KOPT-K1 (cell line): ENCODE data around the gene CRIP3.

ENCODE experiments used
- H3K27ac ChIP-seq: fragments of 200-600 bp; sonication (generic); 2 replicates; pipeline ENCODE4 v1.5.1; 2016; ENCODE audit warnings: antibody characterized with exemption, mild to moderate bottlenecking, low read depth, low read length; ENCODE audit not compliant: poor library complexity, severe bottlenecking
- H3K36me3 ChIP-seq: fragments of 200-600 bp; sonication (generic); 2 replicates; pipeline ENCODE4 v1.5.1; 2017; ENCODE audit warnings: antibody characterized with exemption, mild to moderate bottlenecking, low read length, moderate library complexity; ENCODE audit not compliant: insufficient read depth
- H3K9me3 ChIP-seq: fragments of 200-600 bp; sonication (generic); 2 replicates; pipeline ENCODE4 v1.5.1; 2017; ENCODE audit warnings: antibody characterized with exemption, low read length, mild to moderate bottlenecking; ENCODE audit not compliant: insufficient read depth, poor library complexity, severe bottlenecking

CRIP3 gene

GRCh38 chr6:43274916-43275597, 33.6 kb downstream of the CRIP3 start:
- no peaks in the 10 kb centered on the region for H3K36me3 ChIP-seq
- no peaks in the 10 kb centered on the region for H3K9me3 ChIP-seq
- no peak overlapping the region for H3K27ac ChIP-seq

GRCh38 chr6:43274127-43274915, 34.3 kb downstream of the CRIP3 start:
- Histone ChIP-seq H3K9me3 (no peaks in the 10 kb centered on the region), H3K27ac (no peak overlapping the region)

GRCh38 chr6:43273707-43274106, 34.9 kb downstream of the CRIP3 start:
- H3K36me3 ChIP-seq, result no peaks in the 10 kb centered on the region
- no peak overlapping the region for H3K27ac ChIP-seq
- H3K9me3 ChIP-seq, result no peaks in the 10 kb centered on the region

More at GRCh38 chr6:43274127-43274915, 34.3 kb downstream of the CRIP3 start:
- H3K36me3 ChIP-seq, result no peaks in the 10 kb centered on the region

DNA sequence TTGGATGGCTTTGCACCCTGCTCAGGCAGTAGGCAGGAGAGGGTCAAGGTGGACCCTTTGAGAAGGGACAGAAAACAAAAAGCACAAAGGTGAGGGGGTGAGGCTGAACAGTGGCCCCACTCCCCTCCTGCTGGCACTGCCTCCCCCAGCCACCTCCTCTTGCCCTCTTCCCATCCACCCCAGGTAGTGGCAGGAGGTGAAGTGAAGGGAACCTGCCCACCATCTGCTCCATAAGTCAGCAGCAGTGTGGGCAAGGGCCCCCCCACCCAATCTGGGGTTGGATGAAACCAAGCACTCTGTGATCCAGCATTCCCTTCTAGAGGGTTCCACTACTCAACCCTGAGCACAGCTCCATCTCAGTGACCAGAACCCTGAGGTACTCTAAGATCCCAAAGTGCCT, 36.7 kb downstream of the CRIP3 start:
- no peaks in the 10 kb centered on the region for H3K9me3 ChIP-seq

DNA sequence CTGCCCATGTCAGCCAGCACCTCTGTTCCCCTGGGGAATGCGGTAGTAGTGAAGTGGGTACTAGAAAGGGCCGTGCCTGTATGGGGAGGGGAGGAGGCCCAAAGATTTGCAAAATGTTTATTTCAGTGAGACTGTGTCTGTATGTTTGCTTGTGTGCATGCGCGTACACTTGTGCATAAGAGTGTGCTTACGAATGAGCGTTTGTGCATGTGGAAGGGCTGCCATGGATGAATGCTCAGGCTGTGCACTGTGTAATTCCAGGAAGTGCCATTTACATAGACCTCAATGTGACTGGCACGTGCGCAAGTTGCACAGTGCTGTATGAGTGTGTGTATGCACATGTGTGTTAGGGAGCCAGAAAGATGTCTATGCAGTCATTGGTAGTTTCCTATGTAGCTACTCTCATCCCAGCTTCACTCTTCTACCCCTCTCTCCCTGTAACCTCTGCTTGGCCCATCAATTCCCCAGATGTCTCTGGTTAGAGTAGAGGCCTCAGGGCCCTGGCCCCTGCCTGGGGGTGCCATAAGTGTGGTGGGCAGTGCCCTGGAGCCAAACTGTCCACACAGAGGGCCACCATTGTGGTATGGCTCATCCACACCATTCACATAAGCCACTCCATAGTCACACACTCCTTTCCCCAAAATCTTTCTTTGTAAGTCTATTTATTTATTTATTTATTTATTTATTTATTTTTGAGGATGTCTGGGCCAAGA, 37.4 kb downstream of the CRIP3 start:
- Histone ChIP-seq H3K9me3 (no peaks in the 10 kb centered on the region), H3K27ac (no peak overlapping the region), H3K36me3 (no peaks in the 10 kb centered on the region)

More for the DNA sequence above, 36.7 kb downstream of the CRIP3 start:
- no peaks in the 10 kb centered on the region for H3K36me3 ChIP-seq
- H3K27ac ChIP-seq, result no peak overlapping the region

DNA sequence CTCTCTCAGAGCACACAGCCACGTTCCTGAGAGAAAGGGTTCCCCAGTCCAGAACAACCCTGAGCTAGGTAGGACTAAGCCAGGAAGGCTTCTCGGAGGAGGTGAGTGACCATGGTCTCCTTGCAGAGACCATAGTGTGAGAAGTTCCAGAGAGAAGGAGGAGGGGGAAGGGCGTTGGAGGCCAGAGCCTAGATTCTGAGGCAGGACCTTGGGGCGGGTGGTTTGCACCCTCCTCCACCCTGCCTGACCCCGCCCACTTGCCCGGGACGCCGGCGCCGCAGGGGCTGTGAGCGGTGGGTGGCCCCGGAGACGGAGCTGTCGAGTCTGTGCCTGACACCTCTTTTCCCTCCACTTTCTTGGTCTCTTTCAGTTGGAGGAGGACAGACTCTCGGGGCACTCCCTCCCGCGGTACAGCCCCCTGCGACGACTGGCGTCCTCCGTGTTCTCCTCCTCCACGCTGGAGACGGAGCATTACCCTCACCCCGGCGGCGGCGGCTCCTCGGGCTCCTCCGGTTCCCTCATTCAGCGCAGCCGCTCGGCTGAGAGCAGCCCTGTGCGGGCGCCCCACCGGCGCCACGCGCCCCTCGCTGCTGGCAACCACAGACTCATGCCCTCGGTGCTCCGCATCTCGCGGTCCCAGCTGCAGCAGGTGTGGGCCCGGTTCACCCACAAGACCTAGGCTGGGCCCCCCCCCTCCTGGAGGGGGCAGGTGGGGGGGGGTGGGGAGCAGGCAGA, 39.2 kb downstream of the CRIP3 start:
- Histone ChIP-seq H3K9me3 (no peaks in the 10 kb centered on the region), H3K27ac (no peak overlapping the region), H3K36me3 (no peaks in the 10 kb centered on the region)

DNA sequence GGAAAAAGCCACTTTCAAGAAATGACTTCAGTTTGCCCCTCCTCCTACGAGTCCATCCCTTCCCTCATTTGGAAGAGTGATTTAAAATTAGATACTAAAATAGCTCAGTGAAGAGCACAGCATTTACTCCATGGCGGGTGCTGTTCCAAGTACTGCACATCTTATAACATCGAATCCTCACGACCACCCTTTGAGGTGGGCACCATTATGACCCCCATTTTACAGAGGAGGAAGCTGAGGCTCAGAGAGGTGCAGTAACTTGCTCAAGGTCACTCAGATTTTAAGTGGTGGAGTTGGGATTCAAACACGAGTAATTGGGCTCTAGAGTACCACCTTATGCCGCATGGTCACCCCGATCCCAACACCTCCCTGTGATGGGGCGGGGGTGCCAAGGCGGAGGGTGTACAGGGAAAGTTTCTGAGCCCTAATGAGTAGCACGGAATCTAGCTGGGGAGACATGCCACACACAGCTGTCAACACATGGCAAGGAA, 39.8 kb downstream of the CRIP3 start:
- Histone ChIP-seq H3K27ac (no peak overlapping the region), H3K9me3 (no peaks in the 10 kb centered on the region), H3K36me3 (no peaks in the 10 kb centered on the region)

DNA sequence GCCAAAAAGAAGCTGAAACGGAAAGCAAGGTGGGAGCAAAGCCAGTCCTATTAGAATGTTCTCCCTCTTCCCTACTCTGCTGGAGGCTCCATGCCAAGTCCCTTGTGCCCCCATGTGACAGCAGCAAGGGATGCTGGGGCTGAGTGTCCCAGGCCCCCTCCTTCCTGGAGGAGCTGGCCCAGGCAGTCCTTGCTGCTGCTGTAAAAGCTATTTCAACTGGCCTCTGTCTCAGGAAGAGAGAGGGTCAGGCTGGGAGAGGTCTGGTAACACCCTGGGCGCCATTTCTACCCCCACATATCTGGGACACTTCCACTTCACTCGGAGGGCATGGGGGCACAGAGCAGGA, 40.3 kb downstream of the CRIP3 start:
- H3K9me3 ChIP-seq, result no peaks in the 10 kb centered on the region
- H3K27ac ChIP-seq, result no peak overlapping the region
- H3K36me3 ChIP-seq, result no peaks in the 10 kb centered on the region

DNA sequence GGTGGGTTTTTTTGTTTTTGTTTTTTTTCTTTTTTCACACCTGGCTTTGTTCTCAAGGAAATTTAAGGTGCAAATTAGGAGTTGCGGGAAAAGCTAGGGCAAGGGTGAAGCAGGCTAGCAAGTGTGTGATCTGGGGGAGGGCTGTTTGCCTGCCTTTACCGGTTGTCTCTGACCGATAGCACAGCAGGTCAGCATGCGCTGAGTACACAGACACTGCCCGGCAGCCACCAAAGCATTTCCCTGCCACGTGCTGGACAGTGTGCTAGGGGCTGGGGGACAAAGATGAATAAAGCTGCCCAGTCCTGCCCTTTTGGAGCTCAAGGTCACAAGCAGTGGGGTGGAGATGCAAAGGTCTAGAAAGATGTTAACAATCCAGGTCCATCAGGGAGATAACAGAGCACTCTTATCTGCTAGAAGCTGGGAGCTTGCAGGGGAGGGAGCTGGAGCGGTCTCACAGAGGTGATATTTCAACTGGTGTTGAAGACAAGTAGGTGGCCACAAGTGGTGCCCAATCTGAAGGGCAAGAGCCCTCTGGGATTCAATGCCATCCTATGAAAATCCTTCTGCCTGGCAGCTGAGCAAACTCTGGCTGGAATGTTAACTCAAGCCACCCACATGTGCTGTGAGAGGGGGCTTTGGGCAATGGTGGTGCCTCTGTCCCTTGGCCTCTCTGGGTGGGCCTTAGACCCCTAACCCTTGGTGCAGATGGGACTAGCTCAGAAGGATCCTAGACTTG, 40.8 kb downstream of the CRIP3 start:
- H3K36me3 ChIP-seq, result no peaks in the 10 kb centered on the region
- H3K27ac ChIP-seq, result no peak overlapping the region
- no peaks in the 10 kb centered on the region for H3K9me3 ChIP-seq

DNA sequence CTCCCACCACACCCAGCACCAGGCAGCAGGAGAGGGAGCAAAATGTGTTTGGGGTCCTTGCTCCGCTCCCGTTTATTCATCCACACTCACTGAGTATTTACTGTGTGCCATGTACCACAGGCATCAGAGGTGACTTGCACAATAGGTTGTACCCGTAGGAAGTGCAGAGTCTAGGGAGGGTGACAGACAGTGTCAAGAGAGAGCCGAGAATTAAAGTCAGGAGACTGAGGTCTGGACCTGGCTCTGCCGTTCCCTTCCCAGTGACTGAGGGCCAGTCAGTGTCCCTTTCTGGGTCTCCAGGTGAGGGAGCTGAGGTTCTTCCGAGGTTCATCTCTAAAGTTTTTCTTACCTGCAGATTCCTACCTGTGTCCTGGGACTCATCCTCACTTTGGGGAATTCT, 43.1 kb downstream of the CRIP3 start:
- Histone ChIP-seq H3K36me3 (no peaks in the 10 kb centered on the region), H3K9me3 (no peaks in the 10 kb centered on the region), H3K27ac (no peak overlapping the region)

- H3K9me3 ChIP-seq, result no peaks in the 10 kb centered on the region
- H3K36me3 ChIP-seq, result no peaks in the 10 kb centered on the region
- H3K27ac ChIP-seq, result no peak overlapping the region
Observed at GRCh38 chr6:43264599-43265145, 44.0 kb downstream of the CRIP3 start.

GRCh38 chr6:43263314-43264178, 45.1 kb downstream of the CRIP3 start:
- Histone ChIP-seq H3K9me3 (no peaks in the 10 kb centered on the region), H3K27ac (no peak overlapping the region), H3K36me3 (no peaks in the 10 kb centered on the region)

GRCh38 chr6:43262780-43263313, 45.8 kb downstream of the CRIP3 start:
- H3K27ac ChIP-seq, result no peak overlapping the region
- no peaks in the 10 kb centered on the region for H3K9me3 ChIP-seq

More at GRCh38 chr6:43262780-43263313, 45.8 kb downstream of the CRIP3 start:
- no peaks in the 10 kb centered on the region for H3K36me3 ChIP-seq
